GM18499 (cell line): Measurements from ENCODE around the gene PLD1.

Experiments used
- ATAC-seq: cut with Tn5 transposase; IDR thresholded peaks from one replicate; pipeline ENCODE4 v1.9.1; 2021; ENCODE audit warnings: moderate number of reproducible peaks; ENCODE audit not compliant: insufficient read depth, unreplicated experiment

The PLD1 gene

DNA sequence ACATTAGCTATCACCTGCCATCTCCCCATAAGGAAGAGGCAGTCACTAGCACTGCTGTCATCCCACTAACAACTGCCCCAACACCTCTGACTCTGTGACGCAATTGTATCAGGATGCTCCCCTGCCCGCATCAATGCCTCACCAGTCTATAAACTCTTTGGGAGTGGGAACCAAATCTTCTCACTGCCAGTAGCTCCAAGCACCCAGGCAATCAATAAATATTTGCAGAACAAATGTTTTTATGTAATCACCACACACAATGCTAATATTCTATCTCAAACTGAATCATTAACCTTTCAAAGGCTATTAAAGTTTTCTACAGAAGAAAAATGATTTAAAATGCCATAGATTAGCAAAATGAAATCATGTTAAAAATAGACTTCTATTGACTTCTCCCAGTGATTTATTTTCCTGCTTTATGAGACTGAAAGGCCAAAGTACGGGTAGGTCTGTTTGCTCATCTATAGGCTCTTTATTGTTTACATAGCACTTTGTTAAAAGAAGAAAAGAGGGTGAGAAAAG is 131.3 kb downstream of the PLD1 start:
- no peak for ATAC-seq

DNA sequence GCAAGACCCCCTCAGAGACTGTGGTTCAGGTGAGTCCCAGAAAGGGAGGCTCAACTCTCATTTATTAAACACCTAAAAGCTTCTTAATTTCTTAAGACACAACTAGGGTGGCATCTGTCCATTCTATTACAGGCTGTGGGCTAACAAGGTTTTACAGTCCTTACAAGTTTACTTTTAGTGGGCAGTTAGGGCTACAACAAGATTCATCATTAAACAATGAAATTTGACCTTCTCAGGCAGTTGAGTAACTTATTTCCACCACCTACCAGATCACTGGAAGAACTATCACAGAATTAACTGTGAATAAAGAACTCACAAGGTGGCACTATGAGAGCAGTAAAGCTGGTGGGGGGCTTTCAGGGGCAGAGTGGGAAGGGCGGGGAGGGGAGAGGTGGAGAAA is 132.6 kb downstream of the PLD1 start:
- no peak for ATAC-seq

DNA sequence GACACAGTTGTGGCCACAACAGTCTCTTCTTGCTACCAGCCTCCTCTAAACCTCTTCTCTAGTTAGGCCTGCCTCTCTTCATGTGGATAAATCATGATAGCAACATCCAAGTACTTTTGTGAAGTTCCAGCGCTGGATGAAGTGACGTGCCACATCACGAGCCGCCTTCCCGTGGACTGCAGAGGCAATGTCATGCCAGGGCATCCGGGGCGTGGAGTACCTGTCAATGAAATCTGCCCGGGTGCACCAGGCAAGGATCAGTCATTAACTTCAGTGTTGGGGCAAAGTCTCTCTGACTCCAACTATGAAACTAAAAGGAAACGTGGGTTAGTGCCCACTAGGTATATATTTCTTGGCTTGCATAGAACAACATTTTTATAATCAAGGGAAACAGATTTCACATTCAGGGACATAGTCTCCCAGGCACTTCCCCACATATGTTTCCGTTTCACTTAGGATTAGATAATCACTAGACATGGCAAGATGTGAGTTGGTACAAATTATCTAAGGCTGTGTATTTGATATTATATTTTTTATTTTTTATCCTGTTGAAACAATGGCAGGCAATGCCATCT is 133.6 kb downstream of the PLD1 start:
- no peak for ATAC-seq

DNA sequence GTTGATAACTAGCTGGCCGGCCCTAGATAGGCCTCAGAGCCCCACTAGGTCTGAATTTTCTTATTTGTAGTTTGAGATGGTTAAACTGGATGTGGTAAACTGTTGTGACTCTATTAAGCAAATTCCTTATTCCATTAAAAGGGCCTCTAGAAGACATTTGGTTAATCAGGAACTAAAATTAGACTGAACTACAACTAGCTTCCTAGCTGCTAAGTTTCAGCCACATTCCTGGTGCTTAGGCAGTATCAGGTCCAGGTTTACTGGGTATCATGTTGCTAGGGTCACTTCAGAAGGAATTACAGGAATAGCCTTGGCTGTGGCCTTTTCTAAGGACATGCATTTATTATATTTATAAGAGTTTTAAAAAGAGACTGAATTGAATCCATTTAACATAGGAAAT is 136.3 kb downstream of the PLD1 start:
- ATAC-seq: no peak

- ATAC-seq: no peak
These were observed 137.7 kb downstream of the PLD1 start for GRCh38 chr3:171672538-171672937.

DNA sequence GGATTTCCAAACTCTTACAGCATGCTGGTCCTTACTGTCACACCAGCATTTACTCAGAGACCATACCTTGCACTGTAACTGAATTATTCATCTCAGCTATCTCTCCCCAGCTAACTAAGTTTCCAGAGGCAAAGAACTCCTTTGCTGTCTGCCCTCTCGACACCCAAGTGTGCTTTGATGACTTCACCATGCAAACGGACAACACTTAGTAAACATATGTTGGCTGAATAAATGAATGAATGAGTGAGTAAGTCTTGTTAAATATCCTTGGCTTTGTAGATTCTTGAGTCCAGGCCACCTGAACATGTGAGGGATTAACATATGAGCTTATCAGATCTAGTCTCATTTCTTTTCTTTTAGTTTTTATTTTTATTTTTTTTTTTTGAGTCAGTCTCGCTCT is 138.2 kb downstream of the PLD1 start:
- no peak for ATAC-seq

GRCh38 chr3:171671709-171672108 is 138.6 kb downstream of the PLD1 start:
- ATAC-seq: no peak

- ATAC-seq: no peak
These were observed 143.8 kb downstream of the PLD1 start for GRCh38 chr3:171666516-171666915.

GRCh38 chr3:171663805-171664204 is 146.5 kb downstream of the PLD1 start:
- ATAC-seq: no peak

- no peak for ATAC-seq
These were observed 148.8 kb downstream of the PLD1 start for GRCh38 chr3:171661484-171661883.

GRCh38 chr3:171660188-171660587 is 150.1 kb downstream of the PLD1 start:
- ATAC-seq: no peak

DNA sequence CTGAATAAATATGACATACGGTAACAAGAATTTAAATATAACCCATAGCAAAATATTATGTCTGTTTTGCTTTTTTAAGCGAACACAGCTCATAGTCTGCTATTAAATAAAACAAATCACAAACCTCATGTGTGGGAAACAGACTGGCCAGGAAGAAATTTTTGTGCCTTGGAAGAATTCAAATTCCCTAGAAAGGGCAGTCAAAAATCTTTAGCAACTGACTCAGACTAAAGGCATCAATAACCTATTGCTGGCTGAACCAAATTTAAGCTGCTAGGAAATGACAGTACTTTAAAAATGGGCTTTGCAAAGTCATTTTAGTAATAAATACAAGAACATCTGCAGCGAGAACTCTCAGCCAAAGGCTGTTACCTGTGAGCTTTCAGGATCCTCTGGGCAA is 151.4 kb downstream of the PLD1 start:
- no peak for ATAC-seq

DNA sequence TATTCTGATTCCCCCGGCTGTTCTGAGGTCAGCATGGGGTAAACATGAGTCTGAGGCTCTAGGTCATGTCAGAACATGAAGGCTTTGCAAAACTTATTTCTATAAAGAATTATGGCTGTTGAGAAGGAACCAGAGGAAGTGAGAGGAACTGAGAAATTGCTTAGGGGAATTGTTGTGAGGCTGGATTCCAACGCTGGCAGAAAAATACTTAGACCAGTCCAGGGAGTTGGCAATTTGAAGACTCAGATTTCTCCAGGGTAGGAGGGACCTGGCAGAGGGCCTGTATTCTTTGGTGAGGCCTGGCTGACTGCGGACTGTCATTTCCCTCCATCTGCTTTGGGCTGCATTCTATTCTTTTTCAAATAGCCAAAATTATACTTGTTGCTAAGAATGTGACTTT is 155.5 kb downstream of the PLD1 start:
- ATAC-seq: no peak

DNA sequence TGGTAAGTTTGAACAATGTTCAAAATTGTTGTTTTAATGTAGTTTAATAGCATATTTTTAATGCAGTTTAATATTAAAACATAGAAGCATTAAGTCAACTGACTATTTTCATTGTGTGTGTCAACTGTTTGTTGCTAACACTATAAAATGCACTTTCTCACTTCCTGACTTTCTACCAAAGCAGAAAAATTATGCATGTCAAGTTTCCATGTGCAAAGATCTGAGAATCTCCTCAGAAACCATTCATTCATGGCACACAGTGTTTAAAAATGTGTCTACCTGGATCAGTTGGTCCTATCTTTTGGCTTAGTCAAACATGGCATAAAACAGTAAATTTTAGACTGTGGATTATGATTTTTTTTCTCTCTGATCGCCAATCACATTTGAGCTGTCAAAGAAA is 156.0 kb downstream of the PLD1 start:
- no peak for ATAC-seq

DNA sequence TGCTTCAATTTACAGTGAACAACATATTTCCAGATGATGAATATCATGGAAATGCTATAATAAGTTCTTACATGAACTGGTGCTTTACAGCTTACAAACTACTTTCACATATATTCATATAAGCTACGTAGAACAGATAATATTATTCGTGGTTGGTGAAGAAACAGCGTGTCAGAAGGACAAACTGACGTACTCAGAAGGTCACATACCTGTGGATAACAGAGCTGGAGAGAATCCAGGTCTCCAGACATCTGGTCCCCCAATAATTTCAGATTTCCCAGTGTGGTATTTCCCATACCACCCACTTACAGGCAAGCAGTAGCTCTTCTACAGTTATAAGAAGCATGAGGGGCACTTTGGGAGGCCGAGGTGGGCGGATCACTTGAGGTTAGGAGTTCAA is 156.6 kb downstream of the PLD1 start:
- ATAC-seq: no peak

DNA sequence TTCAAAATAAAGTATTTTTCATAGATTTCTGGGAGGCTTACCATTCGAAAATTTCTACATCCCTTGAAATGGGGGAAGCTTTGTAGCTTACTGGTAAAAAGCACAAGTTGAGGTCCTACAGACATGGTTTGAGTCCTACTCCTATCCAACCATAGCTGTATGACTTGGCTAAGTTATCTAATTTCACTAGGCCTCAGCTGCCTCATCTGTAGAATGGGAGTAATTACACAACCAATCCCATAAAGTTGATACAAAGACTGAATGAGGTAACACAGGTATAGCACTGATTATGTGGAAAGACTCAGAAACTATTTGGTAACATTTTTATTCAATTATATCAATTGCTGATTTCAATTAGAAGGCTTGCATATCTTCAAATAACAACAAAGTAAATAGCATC is 157.4 kb downstream of the PLD1 start:
- no peak for ATAC-seq

- no peak for ATAC-seq
These were observed 160.2 kb downstream of the PLD1 start for GRCh38 chr3:171649911-171650592.

- no peak for ATAC-seq
These were observed 161.0 kb downstream of the PLD1 start for GRCh38 chr3:171649267-171649666.

GRCh38 chr3:171648069-171648468 is 162.2 kb downstream of the PLD1 start:
- no peak for ATAC-seq

GRCh38 chr3:171646357-171647133 is 163.7 kb downstream of the PLD1 start:
- ATAC-seq: no peak

- no peak for ATAC-seq
These were observed 165.6 kb downstream of the PLD1 start for GRCh38 chr3:171644681-171645080.
